GM10266 (cell line): Measurements from ENCODE around the gene INTS15.

Source experiments
- DNase-seq: peaks from one replicate; pipeline ENCODE4 v3.0.0; 2012; ENCODE audit errors: extremely low spot score
- TF ChIP-seq, protein P1 (sequence below): IDR thresholded peaks from 2 replicates; pipeline ENCODE4 v1.5.1; 2012; ENCODE audit warnings: mild to moderate bottlenecking, low read depth; ENCODE audit not compliant: control insufficient read depth, insufficient read depth; ENCODE audit errors: missing control alignments

Gene INTS15

DNA sequence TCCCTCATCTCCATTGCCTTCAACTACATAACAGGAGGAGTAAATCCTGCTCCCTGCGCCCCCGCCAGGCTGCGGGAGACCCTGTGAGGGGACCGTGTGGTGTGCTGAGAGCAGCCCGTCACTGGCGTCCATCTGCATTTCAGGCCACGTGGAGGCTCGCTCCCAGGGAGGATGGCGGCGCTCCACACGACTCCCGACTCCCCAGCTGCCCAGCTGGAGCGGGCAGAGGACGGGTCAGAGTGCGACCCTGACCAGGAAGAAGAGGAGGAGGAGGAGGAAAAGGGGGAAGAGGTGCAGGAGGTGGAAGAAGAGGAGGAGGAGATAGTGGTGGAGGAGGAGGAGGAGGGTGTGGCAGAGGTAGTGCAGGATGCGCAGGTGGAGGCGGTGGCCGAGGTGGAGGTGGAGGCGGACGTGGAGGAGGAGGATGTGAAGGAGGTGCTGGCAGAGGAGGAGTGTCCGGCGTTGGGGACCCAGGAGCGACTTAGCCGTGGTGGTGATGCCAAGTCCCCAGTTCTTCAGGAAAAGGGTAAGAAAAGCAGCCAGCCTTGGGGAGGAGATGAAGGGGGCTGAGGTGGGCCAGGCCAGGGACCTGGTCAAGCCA, 52.5 kb downstream of the INTS15 start:
- DNase-seq, result no peak
- TF ChIP-seq, protein P1, sequence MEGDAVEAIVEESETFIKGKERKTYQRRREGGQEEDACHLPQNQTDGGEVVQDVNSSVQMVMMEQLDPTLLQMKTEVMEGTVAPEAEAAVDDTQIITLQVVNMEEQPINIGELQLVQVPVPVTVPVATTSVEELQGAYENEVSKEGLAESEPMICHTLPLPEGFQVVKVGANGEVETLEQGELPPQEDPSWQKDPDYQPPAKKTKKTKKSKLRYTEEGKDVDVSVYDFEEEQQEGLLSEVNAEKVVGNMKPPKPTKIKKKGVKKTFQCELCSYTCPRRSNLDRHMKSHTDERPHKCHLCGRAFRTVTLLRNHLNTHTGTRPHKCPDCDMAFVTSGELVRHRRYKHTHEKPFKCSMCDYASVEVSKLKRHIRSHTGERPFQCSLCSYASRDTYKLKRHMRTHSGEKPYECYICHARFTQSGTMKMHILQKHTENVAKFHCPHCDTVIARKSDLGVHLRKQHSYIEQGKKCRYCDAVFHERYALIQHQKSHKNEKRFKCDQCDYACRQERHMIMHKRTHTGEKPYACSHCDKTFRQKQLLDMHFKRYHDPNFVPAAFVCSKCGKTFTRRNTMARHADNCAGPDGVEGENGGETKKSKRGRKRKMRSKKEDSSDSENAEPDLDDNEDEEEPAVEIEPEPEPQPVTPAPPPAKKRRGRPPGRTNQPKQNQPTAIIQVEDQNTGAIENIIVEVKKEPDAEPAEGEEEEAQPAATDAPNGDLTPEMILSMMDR, result no peak

GRCh38 chr7:6642861-6643640, 53.2 kb downstream of the INTS15 start:
- TF ChIP-seq, protein P1, result no peak
- no peak for DNase-seq

- no peak for DNase-seq
These were observed 54.2 kb downstream of the INTS15 start for GRCh38 chr7:6643915-6644625.

DNA sequence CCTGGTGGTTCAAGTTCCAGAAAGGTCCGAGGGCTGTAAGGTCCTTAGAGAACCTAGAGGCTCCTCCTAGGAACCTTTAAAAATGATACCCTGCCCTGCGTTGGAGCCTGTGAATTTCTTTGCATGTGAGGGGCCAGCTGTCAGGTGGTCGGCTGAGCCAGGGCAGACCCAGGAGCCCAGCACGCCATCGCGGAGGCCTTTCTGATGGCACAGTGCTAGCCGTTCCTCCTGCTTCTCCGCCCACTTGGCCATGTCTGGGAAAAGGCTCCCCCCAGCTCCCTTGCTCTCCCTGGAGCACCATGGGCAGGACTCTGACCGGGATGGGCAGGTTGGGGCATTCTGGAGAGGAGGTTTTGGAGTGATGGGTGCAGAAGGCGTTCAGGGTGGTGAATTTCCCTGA, 54.9 kb downstream of the INTS15 start:
- TF ChIP-seq, protein P1, result no peak
- DNase-seq, result no peak

More at GRCh38 chr7:6643915-6644625, 54.2 kb downstream of the INTS15 start:
- TF ChIP-seq, protein P1, result no peak

- TF ChIP-seq, protein P1, result no peak
These were observed 56.6 kb downstream of the INTS15 start for GRCh38 chr7:6646465-6646864.

DNA sequence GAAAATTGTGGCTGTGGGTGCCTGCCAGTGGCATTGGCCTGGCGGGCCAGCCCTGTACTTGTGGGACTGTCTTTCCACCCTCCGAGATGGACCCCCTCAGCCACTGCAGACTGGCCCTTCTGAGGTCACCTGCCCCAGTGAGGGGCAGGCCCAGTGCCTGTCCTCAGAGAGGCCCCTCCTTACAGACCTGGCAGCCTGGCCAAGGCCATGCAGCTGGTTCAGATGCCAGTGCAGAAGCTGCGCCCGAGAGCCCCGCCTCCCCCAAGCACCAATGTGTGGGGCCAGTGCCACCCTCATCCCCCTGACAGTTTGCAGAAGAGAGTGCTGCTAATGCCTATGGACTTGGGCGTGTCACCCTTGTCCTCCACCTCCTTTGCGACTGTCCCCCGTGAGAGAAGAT, 57.3 kb downstream of the INTS15 start:
- TF ChIP-seq, protein P1, result no peak
- no peak for DNase-seq

More at GRCh38 chr7:6646465-6646864, 56.6 kb downstream of the INTS15 start:
- DNase-seq, result no peak
